ENCODE measurements around the gene OTOA. TPM values are rescaled to one million over a fixed set of nuclear protein-coding genes. Genes with fewer than 3 reads are reported as not detected.
"Not testable (repeated sequence)": the region's sequence is repeated elsewhere in the genome, so short reads cannot be mapped to it uniquely, and the experiment has no call there.

Gene OTOA
- total RNA-seq, 1 donor from 2014 or later = not detected

DNA sequence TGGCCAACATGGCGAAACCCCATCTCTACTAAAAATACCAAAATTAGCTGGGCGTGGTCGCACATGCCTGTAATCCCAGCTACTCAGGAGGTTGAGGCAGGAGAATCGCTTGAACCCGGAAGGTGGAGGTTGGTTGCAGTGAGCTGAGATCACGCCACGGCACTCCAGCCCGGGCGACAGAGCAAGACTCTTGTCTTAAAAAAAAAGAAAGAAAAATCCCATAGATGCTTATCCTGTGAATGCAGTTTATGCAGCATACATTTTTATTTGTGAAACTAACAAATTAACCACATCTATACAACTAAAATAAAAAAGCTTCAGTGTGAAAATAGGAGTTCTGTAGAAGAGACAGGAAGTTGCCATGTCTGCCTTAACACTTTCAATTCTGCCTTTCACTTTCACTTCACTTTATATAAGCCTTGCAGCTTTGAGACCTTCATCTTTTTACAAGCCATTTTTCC is 18.5 kb upstream of the OTOA start:
- H3K36me3 Mint-ChIP-seq (ENCODE audit: low read depth) = peaks cover 2% of the 10 kb centered on the region
- no peaks in the 10 kb centered on the region for H3K27me3 Mint-ChIP-seq (ENCODE audit: low read depth)
- peak; percentile 37 for DNase-seq (ENCODE audit: low spot score)
- peaks cover 50% of the 10 kb centered on the region for H3K4me1 Mint-ChIP-seq (ENCODE audit: low read depth)
- intact Hi-C loops (cut with micrococcal nuclease) = loop anchor here (1.0 to 10.0 kb wide), 2 partner anchors 46 to 1300 kb away; partner anchors contain the start of gene METTL9
- peak overlapping the region; percentile 91 for H3K27ac Mint-ChIP-seq
- H3K4me3 Mint-ChIP-seq (ENCODE audit: low read depth) = peak overlapping the region; percentile 75
- H3K9me3 Mint-ChIP-seq = no peaks in the 10 kb centered on the region

DNA sequence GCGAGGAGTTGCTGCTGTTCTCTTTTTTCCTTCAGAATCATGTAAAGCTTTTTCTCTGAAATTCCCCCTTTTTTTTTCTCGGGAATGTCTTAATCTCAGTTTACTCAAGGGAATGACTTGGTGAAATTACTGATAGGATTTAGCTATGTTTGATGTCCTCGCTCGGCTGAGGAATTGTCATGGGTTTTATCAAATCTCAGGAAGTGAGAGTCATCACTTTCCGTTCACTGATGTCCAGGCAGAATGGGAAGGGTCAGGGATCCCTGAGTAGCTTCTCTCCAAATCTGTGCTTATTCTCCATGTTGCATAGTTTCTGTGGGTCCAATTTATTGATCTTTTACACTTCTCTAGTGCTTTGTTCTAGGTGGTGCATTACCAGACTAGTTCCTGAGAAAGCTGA is 17.7 kb upstream of the OTOA start:
- Mint-ChIP-seq H3K4me3 (ENCODE audit: low read depth) (peak overlapping the region; percentile 75), H3K27me3 (ENCODE audit: low read depth) (no peaks in the 10 kb centered on the region), H3K4me1 (ENCODE audit: low read depth) (peaks cover 48% of the 10 kb centered on the region), H3K27ac (peak overlapping the region; percentile 91), H3K36me3 (ENCODE audit: low read depth) (peaks cover 2% of the 10 kb centered on the region), H3K9me3 (no peaks in the 10 kb centered on the region)
- no peak for DNase-seq (ENCODE audit: low spot score)
- intact Hi-C loops (cut with micrococcal nuclease) = loop anchor here (10.0 kb wide), 1 partner anchor 1299 kb away; no protein-coding TSS in a partner anchor

DNA sequence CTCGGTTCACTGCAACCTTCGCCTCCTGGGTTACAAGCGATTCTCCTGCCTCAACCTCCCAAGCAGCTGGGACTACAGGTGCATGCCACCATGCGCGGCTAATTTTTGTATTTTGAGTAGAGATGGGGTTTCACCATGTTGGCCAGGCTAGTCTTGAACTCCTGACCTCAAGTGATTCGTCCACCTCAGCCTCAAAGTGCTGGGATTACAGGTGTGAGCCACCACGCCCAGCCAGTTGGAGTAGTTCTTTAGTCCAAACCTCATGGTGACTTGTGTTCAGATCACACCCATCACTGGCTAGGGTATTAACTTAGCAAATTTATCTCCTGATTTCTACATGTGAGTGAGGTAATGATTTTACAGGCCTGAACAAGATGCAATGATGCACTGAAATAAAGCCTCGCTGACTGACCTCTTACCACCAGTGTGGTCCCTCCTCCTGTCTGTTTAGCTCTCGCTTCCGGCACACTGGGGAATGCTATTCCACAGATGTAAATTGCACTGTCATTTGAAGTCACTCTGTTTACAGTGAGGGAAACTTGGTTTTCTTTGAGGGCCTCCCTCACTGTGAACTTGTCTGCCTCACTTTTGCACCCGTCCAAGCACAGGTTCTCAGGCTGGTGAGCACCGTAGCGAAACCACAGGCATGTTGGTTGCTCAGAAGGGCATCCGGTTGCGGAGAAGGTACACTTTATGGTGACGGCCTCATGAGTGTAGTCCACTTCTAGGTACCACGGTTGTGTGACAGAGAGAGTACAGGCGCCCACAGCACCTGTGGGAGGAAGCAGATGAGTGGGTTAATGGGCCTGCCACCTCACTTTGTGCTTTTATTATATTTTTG is 16.8 kb upstream of the OTOA start:
- peaks cover 2% of the 10 kb centered on the region for H3K36me3 Mint-ChIP-seq (ENCODE audit: low read depth)
- no peaks in the 10 kb centered on the region for H3K27me3 Mint-ChIP-seq (ENCODE audit: low read depth)
- intact Hi-C loops (cut with micrococcal nuclease) = loop anchor here (10.0 kb wide), 1 partner anchor 1298 kb away; no protein-coding TSS in a partner anchor
- peaks cover 48% of the 10 kb centered on the region for H3K4me1 Mint-ChIP-seq (ENCODE audit: low read depth)
- peak overlapping the region; percentile 91 for H3K27ac Mint-ChIP-seq
- H3K9me3 Mint-ChIP-seq = no peaks in the 10 kb centered on the region
- DNase-seq (ENCODE audit: low spot score) = peak; percentile 76
- peak overlapping the region; percentile 58 for H3K4me3 Mint-ChIP-seq (ENCODE audit: low read depth)

DNA sequence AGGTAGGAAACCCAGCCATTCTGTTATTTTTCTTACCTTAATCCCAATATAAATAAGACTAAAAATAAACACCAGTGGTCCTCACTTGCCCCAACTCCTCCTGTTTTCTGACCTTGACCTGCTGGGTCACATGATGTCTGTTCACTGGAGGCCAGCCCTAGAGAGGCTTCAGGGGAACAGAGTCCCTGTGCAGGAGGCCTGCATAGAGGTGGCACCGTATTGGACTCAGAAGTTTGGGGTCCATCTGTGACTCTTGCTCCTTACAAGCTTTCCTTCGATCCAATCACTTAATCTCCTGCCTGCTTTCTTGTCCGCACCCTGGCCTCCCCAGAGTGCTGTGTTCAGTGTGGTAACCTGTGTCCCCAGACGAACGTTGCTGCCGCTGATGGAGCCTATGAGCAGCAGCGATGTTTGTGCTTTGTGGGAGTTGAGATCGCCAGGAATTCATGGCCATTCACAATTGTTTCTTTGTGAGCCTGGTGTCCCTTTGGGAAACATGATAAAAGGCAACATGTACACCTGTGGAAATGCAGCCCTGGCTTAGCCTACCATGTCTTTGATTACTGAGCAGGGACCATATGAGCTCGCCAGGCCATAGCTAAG is 16.1 kb upstream of the OTOA start:
- H3K36me3 Mint-ChIP-seq (ENCODE audit: low read depth) = peaks cover 2% of the 10 kb centered on the region
- intact Hi-C loops (cut with micrococcal nuclease) = loop anchor here (10.0 kb wide), 1 partner anchor 1297 kb away; no protein-coding TSS in a partner anchor
- H3K4me3 Mint-ChIP-seq (ENCODE audit: low read depth) = peak overlapping the region; percentile 33
- H3K4me1 Mint-ChIP-seq (ENCODE audit: low read depth) = peaks cover 51% of the 10 kb centered on the region
- DNase-seq (ENCODE audit: low spot score) = no peak
- H3K9me3 Mint-ChIP-seq = no peaks in the 10 kb centered on the region
- H3K27ac Mint-ChIP-seq = peak overlapping the region; percentile 86
- H3K27me3 Mint-ChIP-seq (ENCODE audit: low read depth) = no peaks in the 10 kb centered on the region

DNA sequence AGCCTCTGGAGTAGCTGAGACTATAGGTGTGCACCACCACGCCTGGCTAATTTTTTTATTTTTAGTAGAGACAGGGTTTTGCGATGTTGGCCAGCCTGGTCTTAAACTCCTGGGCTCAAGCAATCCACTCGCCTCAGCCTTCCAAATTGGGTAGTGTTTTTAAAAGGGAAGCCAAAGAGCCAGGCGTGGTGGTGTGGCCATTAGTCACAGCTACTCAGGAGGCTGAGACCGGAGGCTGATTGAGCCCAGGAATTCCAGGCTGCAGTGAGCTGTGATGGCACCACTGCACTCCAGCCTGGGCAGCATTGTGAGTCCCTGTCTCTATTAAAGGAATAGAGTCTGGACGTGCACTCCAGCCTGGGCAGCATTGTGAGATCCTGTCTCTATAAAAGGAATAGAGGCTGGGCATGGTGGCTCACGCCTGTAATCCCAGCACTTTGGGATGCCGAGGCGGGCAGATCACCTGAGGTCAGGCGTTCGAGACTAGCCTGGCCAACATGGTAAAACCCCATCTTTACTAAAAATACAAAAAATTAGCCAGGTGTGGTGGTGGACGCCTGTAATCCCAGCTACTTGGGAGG is 13.9 kb upstream of the OTOA start:
- not testable (repeated sequence) for DNase-seq (ENCODE audit: low spot score); H3K27me3 Mint-ChIP-seq (ENCODE audit: low read depth); H3K4me3 Mint-ChIP-seq (ENCODE audit: low read depth); H3K36me3 Mint-ChIP-seq (ENCODE audit: low read depth); H3K27ac Mint-ChIP-seq; H3K9me3 Mint-ChIP-seq
- H3K4me1 Mint-ChIP-seq (ENCODE audit: low read depth) = peaks cover 45% of the 10 kb centered on the region
- intact Hi-C loops (cut with micrococcal nuclease) = loop anchor here (10.0 kb wide), 1 partner anchor 1295 kb away; no protein-coding TSS in a partner anchor

DNA sequence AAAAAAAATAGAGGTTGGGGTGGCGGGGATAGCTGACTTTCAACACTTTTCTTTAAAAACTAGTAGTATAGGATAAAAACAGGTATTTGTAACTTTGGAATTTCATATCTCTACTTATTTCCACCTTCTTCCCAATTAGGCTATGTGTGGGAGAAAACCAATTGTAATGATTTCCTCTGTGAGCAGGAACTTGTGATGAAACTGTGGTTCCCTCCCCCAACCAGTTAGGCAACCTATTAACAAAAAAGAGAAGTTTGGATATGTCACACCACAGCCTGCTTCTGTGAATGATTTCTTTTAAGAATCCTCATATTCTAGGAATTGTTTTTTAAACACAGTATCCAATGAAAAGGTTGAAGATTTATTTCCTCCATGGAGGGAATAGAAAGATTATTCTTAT is 13.2 kb upstream of the OTOA start:
- intact Hi-C loops (cut with micrococcal nuclease) = no loop called here
- no peak overlapping the region for H3K27ac Mint-ChIP-seq
- peaks cover 40% of the 10 kb centered on the region for H3K4me1 Mint-ChIP-seq (ENCODE audit: low read depth)

DNA sequence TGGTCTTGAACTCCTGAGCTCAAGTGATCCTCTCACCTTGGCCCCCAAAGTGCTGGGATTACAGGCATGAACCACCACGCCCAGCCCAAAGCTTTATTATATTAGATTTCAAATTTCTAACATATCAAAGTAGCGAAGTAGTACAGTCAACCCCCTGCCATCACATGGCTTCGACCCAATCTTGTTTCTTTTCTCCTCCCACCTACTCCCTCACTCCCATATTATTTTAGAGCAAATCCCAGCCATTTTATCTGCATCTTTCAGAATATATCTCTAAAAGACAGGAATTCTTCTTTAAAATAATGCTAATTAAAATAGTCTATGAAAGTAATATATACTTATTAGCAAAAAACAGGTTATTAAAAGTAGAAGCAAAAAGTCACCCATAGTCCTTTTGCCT is 12.3 kb upstream of the OTOA start:
- H3K27me3 Mint-ChIP-seq (ENCODE audit: low read depth) = no peaks in the 10 kb centered on the region
- peaks cover 17% of the 10 kb centered on the region for H3K36me3 Mint-ChIP-seq (ENCODE audit: low read depth)
- intact Hi-C loops (cut with micrococcal nuclease) = no loop called here
- H3K27ac Mint-ChIP-seq = no peak overlapping the region
- H3K4me1 Mint-ChIP-seq (ENCODE audit: low read depth) = peaks cover 34% of the 10 kb centered on the region
- H3K9me3 Mint-ChIP-seq = no peaks in the 10 kb centered on the region
- no peak for DNase-seq (ENCODE audit: low spot score)
- H3K4me3 Mint-ChIP-seq (ENCODE audit: low read depth) = no peak overlapping the region

More for the DNA sequence above, 13.2 kb upstream of the OTOA start:
- no peak for DNase-seq (ENCODE audit: low spot score)
- no peak overlapping the region for H3K4me3 Mint-ChIP-seq (ENCODE audit: low read depth)
- no peaks in the 10 kb centered on the region for H3K27me3 Mint-ChIP-seq (ENCODE audit: low read depth)
- peaks cover 9% of the 10 kb centered on the region for H3K36me3 Mint-ChIP-seq (ENCODE audit: low read depth)
- no peaks in the 10 kb centered on the region for H3K9me3 Mint-ChIP-seq

DNA sequence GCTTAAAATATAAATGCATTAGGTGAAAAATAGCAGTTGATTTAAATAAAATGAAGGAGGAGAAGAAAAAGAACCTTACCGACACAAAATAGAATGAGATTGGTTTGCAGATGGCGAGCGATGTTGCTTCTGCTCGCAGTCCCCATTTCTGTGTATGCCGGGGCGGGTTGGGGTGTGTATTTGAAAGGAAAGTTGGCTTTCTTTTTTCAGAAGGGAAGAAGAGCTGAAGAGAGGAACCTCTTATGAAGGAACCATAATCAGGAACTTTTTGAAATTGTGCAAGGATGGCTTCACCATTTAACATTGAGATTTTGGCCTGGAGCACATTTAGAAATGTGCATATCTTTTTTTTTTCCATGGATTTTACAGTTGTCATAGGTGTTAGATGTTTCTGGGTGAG is 11.3 kb upstream of the OTOA start, which contains the start of gene IGSF6:
IGSF6 (minus strand) TSS at position 156 of the 400 bp plus-strand sequence; CDS start at position 146, 10 bp downstream.
- Mint-ChIP-seq H3K4me1 (ENCODE audit: low read depth) (peaks cover 35% of the 10 kb centered on the region), H3K36me3 (ENCODE audit: low read depth) (peaks cover 22% of the 10 kb centered on the region), H3K4me3 (ENCODE audit: low read depth) (no peak within 1 kb of the TSS), H3K27ac (no peak within 1 kb of the TSS), H3K9me3 (no peaks in the 10 kb centered on the region), H3K27me3 (ENCODE audit: low read depth) (no peaks in the 10 kb centered on the region)
- DNase-seq (ENCODE audit: low spot score) = no peak
- intact Hi-C loops (cut with micrococcal nuclease) = no loop called here

DNA sequence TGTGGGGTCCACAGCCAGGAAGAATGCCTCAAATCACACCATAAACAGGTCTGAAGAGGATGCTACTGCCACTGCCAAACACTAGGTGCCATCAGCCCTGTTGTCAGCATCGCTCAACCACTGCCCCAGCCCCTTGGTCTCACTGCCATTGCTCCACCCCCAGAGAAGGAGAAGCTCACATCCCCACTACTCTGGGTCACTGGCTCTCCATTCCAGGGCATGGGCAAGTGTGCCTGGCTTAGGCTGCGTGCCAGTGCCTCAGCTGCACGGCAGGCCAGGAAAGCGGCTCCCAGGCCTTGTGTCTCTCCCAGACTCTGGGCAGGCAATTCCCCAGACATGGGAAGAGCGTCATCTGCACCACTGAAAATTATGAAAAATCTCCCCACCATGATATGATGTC is 10.2 kb upstream of the OTOA start:
- intact Hi-C loops (cut with micrococcal nuclease) = no loop called here
- Mint-ChIP-seq H3K27ac (no peak overlapping the region), H3K9me3 (no peaks in the 10 kb centered on the region), H3K36me3 (ENCODE audit: low read depth) (peaks cover 22% of the 10 kb centered on the region), H3K4me1 (ENCODE audit: low read depth) (peaks cover 32% of the 10 kb centered on the region), H3K27me3 (ENCODE audit: low read depth) (no peaks in the 10 kb centered on the region), H3K4me3 (ENCODE audit: low read depth) (no peak overlapping the region)
- DNase-seq (ENCODE audit: low spot score) = no peak

DNA sequence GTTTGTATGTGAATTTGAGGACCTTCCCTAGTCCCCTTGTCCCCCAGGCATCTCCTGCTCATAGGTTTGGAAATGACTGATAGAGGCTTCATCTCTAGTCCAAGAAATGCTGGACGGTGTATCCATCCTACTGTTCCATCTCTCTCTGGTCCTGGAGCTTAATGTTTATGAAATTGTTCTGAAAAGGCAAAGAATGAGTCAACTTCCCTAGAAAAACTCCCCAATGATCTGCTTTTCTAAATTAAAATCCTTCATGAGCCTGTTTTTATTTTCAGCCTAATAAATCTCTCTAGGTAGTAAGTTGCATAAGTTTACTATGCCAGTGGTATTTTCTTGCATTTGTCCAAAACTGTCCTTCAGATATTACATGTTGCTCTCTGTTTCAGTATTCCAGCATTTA is 9.3 kb upstream of the OTOA start:
- H3K9me3 Mint-ChIP-seq = no peaks in the 10 kb centered on the region
- H3K27me3 Mint-ChIP-seq (ENCODE audit: low read depth) = no peaks in the 10 kb centered on the region
- intact Hi-C loops (cut with micrococcal nuclease) = no loop called here
- H3K27ac Mint-ChIP-seq = no peak overlapping the region
- peaks cover 31% of the 10 kb centered on the region for H3K4me1 Mint-ChIP-seq (ENCODE audit: low read depth)
- no peak for DNase-seq (ENCODE audit: low spot score)
- no peak overlapping the region for H3K4me3 Mint-ChIP-seq (ENCODE audit: low read depth)
- peaks cover 22% of the 10 kb centered on the region for H3K36me3 Mint-ChIP-seq (ENCODE audit: low read depth)

DNA sequence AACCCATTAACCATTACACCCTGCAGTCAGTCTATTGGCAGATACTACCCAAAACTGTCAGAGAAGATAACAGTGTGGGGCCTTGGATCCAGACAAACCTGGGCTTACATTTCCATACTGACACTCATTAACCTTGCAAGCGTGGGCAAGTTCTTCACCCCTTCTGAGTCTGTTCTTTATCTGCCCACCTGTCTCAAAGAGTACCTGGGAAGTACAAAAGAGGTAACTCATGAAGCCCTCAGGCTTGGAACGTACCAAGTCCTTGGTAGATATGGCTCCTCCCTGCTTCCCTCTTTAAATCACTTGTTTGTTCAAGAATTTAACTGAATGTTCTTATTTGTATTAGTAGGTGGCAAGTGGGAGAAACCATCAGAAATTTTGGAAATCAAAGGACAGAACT is 8.9 kb upstream of the OTOA start:
- peaks cover 31% of the 10 kb centered on the region for H3K4me1 Mint-ChIP-seq (ENCODE audit: low read depth)
- H3K27ac Mint-ChIP-seq = no peak overlapping the region

DNA sequence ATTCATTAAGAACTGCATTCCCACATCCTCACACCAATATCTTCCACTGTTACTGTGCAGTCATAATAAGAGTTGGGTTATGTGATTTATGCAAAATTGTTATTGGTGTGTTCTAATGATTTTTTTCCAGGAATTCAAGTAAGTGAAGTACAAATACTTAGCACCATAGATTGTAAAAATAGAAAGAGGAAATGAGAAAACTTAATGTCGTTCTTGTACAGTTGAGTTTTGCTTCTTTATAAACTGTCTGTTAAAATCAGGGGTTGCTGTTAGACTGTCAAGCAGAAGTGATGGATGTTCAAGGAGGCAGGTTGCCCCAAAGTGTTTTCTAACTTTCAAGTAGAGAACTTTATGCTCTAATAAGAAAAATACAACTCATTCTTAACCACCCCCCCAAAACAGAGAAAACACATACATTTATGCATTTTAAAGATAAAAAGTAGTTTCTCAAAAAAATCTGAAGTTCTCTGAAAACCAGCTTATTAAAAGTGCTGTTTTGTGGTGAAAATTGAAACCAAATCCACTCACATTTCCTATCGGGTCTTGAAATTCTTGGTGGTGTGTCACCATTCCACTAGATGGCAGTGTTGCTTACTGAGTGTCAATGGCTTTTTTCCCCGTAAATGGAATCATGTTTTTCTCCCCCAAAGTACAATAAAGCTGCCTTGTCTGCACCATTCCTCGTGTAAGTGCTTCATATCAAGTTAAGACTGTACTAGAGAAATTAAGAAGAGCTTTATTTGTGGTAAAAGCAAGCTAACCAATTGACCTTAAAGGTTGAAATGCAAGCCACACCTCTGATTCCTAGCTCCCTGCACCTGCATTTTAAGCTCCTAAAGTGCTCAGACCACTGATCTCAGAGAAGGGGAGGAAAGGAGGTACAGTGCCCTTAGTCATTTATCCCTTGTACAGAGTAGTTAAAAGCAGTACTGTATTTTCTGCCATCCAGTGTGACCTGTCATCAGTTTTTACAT is 6.7 kb upstream of the OTOA start:
- Mint-ChIP-seq H3K4me1 (ENCODE audit: low read depth) (peaks cover 37% of the 10 kb centered on the region), H3K27ac (no peak overlapping the region), H3K36me3 (ENCODE audit: low read depth) (peaks cover 22% of the 10 kb centered on the region), H3K9me3 (no peaks in the 10 kb centered on the region), H3K27me3 (ENCODE audit: low read depth) (no peaks in the 10 kb centered on the region), H3K4me3 (ENCODE audit: low read depth) (no peak overlapping the region)
- DNase-seq (ENCODE audit: low spot score) = no peak
- intact Hi-C loops (cut with micrococcal nuclease) = loop anchor here (1.0 kb wide), 1 partner anchor 51 kb away; no protein-coding TSS in a partner anchor

More for the DNA sequence above, 8.9 kb upstream of the OTOA start:
- Mint-ChIP-seq H3K36me3 (ENCODE audit: low read depth) (peaks cover 22% of the 10 kb centered on the region), H3K9me3 (no peaks in the 10 kb centered on the region), H3K4me3 (ENCODE audit: low read depth) (no peak overlapping the region), H3K27me3 (ENCODE audit: low read depth) (no peaks in the 10 kb centered on the region)
- intact Hi-C loops (cut with micrococcal nuclease) = no loop called here
- no peak for DNase-seq (ENCODE audit: low spot score)

Measured in activated T-helper 2 cell treated with anti-CD3 and anti-CD28 coated beads, Interferon-gamma antibody, Interleukin-2, Interleukin-4, amounts not matched to agents 10 μg/mL and 5 μg/mL and 100 μg/mL, durations not matched to agents 14 hours and 24 hours and 36 hours (primary cell).